Measurements from ENCODE around the gene DENND6B.

DNA sequence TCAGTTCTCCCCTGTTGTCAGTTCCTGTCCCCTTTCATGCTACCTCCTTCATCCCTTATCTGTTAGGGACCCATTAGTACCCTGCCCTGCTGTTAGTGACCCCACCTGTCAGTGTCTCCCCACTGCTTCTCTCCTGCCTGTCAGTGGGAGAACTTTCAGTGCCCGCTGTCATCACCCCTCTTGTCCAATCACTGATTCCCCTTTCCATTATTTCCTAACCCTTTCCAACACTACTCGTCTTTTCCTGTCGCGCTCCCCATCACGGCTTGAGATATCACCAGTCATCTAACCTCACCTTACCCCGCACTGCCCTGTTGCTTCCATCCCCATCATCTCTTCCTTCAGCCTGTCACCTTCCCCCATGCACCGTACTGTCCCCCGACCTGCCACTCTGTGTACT, 20.3 kb upstream of the DENND6B start:
- TF ChIP-seq, protein P1, sequence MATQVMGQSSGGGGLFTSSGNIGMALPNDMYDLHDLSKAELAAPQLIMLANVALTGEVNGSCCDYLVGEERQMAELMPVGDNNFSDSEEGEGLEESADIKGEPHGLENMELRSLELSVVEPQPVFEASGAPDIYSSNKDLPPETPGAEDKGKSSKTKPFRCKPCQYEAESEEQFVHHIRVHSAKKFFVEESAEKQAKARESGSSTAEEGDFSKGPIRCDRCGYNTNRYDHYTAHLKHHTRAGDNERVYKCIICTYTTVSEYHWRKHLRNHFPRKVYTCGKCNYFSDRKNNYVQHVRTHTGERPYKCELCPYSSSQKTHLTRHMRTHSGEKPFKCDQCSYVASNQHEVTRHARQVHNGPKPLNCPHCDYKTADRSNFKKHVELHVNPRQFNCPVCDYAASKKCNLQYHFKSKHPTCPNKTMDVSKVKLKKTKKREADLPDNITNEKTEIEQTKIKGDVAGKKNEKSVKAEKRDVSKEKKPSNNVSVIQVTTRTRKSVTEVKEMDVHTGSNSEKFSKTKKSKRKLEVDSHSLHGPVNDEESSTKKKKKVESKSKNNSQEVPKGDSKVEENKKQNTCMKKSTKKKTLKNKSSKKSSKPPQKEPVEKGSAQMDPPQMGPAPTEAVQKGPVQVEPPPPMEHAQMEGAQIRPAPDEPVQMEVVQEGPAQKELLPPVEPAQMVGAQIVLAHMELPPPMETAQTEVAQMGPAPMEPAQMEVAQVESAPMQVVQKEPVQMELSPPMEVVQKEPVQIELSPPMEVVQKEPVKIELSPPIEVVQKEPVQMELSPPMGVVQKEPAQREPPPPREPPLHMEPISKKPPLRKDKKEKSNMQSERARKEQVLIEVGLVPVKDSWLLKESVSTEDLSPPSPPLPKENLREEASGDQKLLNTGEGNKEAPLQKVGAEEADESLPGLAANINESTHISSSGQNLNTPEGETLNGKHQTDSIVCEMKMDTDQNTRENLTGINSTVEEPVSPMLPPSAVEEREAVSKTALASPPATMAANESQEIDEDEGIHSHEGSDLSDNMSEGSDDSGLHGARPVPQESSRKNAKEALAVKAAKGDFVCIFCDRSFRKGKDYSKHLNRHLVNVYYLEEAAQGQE (IDR thresholded peaks at IDR 0.05; ENCODE audit: borderline replicate concordance), result no peak
- TF ChIP-seq, protein P2, sequence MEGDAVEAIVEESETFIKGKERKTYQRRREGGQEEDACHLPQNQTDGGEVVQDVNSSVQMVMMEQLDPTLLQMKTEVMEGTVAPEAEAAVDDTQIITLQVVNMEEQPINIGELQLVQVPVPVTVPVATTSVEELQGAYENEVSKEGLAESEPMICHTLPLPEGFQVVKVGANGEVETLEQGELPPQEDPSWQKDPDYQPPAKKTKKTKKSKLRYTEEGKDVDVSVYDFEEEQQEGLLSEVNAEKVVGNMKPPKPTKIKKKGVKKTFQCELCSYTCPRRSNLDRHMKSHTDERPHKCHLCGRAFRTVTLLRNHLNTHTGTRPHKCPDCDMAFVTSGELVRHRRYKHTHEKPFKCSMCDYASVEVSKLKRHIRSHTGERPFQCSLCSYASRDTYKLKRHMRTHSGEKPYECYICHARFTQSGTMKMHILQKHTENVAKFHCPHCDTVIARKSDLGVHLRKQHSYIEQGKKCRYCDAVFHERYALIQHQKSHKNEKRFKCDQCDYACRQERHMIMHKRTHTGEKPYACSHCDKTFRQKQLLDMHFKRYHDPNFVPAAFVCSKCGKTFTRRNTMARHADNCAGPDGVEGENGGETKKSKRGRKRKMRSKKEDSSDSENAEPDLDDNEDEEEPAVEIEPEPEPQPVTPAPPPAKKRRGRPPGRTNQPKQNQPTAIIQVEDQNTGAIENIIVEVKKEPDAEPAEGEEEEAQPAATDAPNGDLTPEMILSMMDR (IDR thresholded peaks at IDR 0.05; ENCODE audit: poor library complexity, severe bottlenecking), result no peak
